Measurements from ENCODE around the gene HHEX.
A peak's percentile ranks its signal among the peaks of the same experiment; 100 is the strongest.

The HHEX gene

DNA sequence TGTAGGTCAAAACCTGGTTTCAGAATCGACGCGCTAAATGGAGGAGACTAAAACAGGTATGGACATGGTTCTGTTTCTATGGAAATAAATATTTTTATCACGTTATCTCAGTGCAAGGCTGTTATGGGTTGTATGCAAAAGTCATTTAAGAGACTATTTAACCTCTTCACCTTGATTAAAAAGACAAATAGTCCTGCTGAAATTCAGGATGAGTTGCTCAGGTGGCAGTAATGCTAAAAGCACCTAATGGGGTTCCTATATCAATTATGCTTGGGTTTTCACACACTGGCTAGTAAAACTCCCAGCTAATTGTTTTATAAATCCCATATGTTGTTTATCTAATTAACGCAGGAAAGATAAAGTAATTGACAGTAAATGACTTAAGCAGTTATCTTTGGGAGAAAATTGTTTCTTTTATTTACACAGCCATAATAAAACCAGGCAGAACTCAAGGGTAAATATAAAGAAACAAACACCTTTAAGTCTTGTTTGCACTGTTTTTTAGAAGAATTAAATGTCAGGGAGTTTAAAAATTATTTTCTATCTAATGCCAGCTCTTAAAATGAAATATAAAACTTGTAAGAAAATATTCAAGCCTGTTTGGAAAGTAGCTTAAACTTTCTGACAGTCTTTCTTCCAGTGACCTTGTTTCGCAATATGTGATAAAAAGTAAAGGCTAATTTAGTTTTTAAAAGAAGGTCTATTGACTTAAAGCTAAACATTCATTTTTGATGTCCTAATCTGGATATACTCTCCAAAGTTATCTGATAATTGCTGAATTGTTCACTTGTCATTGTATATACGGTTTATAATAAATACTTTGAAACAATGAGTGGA, 3.2 kb downstream of the HHEX start:
- TF ChIP-seq CTCF (IDR thresholded peaks at IDR 0.05; ENCODE audit: insufficient read depth, low read depth, low read length, missing control alignments): no peak
- H3K4me3 ChIP-seq (ENCODE audit: low read length): no peak overlapping the region
- no peak for DNase-seq (ENCODE audit: low read depth)

- DNase-seq (ENCODE audit: low read depth): no peak
- H3K4me3 ChIP-seq (ENCODE audit: low read length): no peak overlapping the region
- no peak for TF ChIP-seq CTCF (IDR thresholded peaks at IDR 0.05; ENCODE audit: insufficient read depth, low read depth, low read length, missing control alignments)
These were observed 3.8 kb downstream of the HHEX start for GRCh38 chr10:92693534-92693893.

GRCh38 chr10:92695679-92696605, 6.2 kb downstream of the HHEX start:
- H3K4me3 ChIP-seq (ENCODE audit: low read length): no peak overlapping the region
- no peak for TF ChIP-seq CTCF (IDR thresholded peaks at IDR 0.05; ENCODE audit: insufficient read depth, low read depth, low read length, missing control alignments)
- peak; percentile 34 for DNase-seq (ENCODE audit: low read depth)

GRCh38 chr10:92696606-92697383, 7.0 kb downstream of the HHEX start:
- no peak for DNase-seq (ENCODE audit: low read depth)
- no peak for TF ChIP-seq CTCF (IDR thresholded peaks at IDR 0.05; ENCODE audit: insufficient read depth, low read depth, low read length, missing control alignments)
- no peak overlapping the region for H3K4me3 ChIP-seq (ENCODE audit: low read length)

GRCh38 chr10:92697663-92698511, 8.1 kb downstream of the HHEX start:
- H3K4me3 ChIP-seq (ENCODE audit: low read length): no peak overlapping the region
- DNase-seq (ENCODE audit: low read depth): no peak
- no peak for TF ChIP-seq CTCF (IDR thresholded peaks at IDR 0.05; ENCODE audit: insufficient read depth, low read depth, low read length, missing control alignments)

DNA sequence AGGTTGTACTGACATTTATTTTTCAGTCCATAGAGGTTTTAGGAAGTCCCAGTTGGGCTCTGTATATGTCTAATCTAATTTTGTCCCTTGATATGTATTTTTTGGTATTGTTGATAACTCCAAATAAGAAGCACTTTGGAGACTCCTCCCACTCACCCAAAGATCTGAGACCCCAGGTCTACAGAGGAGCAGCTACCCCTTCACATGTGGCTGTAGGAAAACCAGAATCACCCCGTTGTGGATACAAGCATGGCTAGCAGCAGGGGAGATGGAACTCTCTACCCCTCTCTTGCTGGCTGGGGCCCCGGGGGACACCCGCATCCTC, 9.4 kb downstream of the HHEX start:
- peak overlapping the region; percentile 46 for H3K4me3 ChIP-seq (ENCODE audit: low read length)
- no peak for DNase-seq (ENCODE audit: low read depth)
- TF ChIP-seq CTCF (IDR thresholded peaks at IDR 0.05; ENCODE audit: insufficient read depth, low read depth, low read length, missing control alignments): no peak
